Neural progenitor cell (in vitro differentiated cells): ENCODE measurements around the gene PRDM16.

Source experiments
- CTCF ChIP-seq: fragments of 200-600 bp; sonication (generic); IDR thresholded peaks from 2 replicates; pipeline ENCODE4 v1.5.1; 2017; ENCODE audit warnings: antibody characterized with exemption, mild to moderate bottlenecking
- EZH2 ChIP-seq: fragments of 200-600 bp; sonication (generic); IDR thresholded peaks from 2 replicates; pipeline ENCODE4 v1.6.1; 2017; ENCODE audit warnings: antibody characterized with exemption, mild to moderate bottlenecking, moderate library complexity

GRCh38 chr1:3322450-3323020, 253.5 kb downstream of the PRDM16 start:
- TF ChIP-seq CTCF (no peak), EZH2 (no peak)
